CD4-positive, alpha-beta T cell treated with Interleukin-12 subunit alpha and Interleukin-12 subunit beta, for 1 hour (primary cell): ENCODE data around the gene OR10P1.
A peak's percentile ranks its signal among the peaks of the same experiment; 100 is the strongest.
"Not testable (repeated sequence)": the region's sequence is repeated elsewhere in the genome, so short reads cannot be mapped to it uniquely, and the experiment has no call there.

Experiments
- DNase-seq: peaks from one replicate; pipeline ENCODE4 v3.0.0-alpha.2; 2020

The OR10P1 gene, protein sequence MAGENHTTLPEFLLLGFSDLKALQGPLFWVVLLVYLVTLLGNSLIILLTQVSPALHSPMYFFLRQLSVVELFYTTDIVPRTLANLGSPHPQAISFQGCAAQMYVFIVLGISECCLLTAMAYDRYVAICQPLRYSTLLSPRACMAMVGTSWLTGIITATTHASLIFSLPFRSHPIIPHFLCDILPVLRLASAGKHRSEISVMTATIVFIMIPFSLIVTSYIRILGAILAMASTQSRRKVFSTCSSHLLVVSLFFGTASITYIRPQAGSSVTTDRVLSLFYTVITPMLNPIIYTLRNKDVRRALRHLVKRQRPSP

DNA sequence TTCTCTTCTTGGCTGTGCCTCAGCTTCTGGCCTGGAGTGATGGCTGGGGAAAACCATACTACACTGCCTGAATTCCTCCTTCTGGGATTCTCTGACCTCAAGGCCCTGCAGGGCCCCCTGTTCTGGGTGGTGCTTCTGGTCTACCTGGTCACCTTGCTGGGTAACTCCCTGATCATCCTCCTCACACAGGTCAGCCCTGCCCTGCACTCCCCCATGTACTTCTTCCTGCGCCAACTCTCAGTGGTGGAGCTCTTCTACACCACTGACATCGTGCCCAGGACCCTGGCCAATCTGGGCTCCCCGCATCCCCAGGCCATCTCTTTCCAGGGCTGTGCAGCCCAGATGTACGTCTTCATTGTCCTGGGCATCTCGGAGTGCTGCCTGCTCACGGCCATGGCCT is at the start of gene OR10P1:
TSS of gene OR10P1 (plus strand) at position 40 of the 400 bp plus-strand sequence. CDS start at position 40, 0 bp downstream.
- no peak for DNase-seq

DNA sequence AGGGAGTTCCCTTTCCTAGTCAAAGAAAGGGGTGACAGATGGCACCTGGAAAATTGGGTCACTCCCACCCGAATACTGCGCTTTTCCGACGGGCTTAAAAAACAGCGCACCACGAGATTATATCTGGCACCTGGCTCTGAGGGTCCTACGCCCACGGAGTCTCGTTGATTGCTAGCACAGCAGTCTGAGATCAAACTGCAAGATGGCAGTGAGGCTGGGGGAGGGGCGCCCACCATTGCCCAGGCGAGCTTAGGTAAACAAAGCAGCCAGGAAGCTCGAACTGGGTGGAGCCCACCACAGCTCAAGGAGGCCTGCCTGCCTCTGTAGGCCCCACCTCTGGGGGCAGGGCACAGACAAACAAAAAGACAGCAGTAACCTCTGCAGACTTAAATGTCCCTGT is 46.5 kb upstream of the OR10P1 start:
- not testable (repeated sequence) for DNase-seq

DNA sequence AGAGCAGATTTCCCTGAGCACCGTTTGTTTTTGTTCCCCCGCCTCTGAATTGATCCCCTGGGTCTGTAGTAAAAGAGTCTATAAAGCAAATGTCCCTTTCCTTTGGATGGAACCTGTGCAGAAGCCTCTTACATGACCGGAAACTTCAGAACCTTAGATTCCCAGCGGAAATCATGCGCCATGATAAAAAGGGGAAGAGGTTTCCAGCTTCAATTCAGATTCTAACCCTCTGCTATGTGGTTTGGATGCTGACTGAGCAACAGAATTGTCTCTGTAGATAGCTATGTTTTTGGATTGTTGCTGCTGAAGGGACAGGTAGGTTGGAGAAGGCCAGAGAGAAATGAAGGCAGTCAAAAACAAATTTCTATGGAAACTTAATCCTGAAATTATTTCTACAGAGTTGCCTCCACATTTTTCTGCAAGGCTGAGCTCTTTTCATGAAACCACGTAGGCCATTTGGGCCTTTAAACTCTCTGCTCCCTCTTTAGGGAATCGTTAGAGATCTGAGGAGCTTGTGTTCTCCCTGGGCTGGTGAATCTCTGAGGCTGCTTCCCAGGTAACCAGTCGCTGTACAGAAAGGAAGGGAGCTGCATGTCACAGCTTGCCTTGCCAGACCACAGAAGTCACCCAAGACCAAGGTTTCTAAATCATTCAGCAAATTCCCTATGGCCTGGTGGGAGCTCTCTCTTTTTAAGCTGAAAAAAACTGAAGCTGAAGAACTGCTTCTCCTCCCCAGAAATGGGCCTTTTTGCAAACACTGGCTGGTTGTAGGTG is 28.7 kb upstream of the OR10P1 start:
- no peak for DNase-seq

DNA sequence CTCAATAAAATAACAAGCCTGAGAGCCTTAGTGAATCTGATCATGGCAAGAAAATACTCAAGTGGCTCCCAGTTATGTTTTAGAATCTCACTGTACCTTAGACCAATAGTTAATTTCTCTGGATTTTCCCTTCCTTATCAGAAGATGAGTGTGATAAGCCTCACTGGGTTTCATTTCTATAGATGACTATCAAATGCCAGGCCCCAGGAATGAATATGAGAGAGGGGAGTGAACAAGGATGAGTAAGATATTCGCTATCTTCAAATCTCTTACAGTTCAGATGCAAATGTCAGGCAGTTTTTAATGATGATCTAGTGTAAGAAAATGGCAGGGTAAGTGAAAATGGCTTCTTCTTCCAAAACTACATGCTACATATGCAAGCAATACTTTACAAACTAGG is 26.1 kb upstream of the OR10P1 start:
- DNase-seq: no peak

DNA sequence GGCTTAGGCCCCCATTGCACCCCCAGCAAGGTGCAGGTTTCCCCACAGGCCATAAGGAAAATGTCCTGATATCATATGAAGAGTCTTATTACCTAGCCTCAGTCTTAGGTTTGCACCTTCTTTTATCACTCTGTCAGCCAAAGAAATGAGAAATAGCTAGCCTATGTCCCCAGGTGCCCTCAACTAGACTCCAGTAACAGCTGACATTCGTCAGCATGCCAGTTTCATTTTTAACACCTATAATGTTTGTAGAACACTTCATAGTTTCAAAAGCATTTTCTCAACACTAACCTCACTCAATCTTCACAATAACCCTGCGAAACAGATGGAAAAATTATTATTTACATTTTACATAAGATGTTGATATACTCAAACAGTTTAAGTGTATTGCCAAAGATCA is 24.0 kb upstream of the OR10P1 start:
- DNase-seq: no peak

DNA sequence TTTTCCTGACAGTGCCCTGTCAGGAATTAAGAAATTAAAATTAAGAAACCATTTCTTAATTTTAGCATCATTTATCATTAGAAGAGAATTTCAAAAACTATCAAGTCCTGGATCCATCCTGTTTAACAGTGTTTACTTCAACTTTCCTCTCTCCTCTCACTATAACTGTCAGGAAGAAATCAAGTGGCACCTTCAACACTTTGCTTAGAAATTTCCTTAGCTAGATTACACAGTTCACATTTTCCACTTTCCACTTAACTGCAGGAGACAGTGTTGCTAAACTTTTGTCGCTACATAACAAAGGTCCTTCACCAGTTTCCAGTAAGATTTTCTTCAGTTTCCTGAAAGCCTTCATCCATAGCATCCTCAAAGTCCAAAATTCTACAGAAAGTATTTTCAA is 21.9 kb upstream of the OR10P1 start:
- no peak for DNase-seq

DNA sequence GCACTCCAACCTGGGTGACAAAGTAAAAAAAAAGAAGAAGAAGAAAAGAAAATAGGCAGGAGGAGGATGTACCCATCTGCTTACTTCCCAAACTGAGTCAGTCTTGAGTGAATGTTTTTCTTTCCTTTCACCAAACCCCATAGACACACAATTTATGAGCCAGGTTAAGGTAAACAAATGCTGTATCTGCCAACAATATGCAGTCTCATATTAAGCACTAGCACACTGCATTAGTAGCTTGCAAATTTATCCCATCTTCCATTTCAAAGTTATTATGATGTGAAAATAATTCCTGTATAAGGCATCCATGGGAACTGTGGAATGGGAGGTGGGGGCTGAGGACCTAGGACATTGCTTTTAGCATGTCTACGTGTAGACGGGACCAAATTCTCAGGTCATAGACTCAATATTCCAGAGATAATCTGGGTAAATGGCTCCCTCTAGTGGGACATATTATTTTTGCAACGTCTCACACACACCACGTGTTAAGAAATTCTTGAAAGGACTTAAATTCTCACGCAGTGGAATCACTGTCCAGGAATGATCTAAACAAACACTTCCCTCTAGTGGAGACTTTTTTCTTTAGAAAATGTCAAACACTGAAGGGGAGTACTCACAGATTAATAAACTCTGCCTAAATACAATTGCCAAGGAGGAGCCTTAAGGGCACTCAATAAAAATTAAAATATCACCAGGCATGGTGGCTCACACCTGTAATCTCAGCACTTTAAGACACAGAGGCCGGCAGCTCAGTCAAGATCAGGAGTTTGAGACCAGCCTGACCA is 17.1 kb upstream of the OR10P1 start:
- peak; percentile 79 for DNase-seq

DNA sequence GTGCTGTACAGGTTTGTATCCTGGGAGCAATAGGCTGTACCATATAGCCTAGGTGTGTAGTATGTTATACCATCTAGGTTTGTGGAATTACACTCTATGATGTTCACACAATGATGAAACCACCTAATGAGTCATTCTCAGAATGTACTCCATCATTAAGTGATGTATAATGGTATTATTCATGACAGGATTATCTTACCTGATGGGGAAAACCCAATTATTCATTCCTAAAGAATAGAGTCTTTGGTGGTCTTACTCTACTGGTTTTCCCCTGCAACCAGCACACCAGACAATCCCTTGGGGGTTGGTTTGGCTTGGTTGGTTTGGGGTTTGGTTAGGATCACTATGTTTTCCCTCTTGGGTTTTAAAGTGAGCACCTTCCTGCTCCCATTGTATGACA is 12.6 kb upstream of the OR10P1 start:
- DNase-seq: no peak

DNA sequence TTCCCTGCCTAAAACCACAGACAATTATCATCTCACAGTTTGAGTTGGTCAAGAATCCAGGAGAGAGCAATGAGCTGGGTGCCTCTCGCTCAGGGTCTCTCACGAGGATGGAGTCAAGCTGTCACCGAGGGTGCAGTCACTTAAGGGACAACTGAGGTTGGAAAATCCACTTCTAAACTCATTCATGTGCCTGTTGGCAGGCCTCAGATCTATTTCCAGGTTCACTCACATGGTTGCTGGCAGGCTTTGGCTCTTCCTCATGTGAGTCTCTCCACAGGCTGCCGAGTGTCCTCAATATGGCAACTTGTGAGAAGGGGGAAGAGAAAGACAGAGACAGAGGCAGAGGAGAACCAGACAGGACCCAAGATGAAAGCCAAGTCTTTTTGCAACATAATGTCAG is 10.5 kb upstream of the OR10P1 start:
- no peak for DNase-seq

DNA sequence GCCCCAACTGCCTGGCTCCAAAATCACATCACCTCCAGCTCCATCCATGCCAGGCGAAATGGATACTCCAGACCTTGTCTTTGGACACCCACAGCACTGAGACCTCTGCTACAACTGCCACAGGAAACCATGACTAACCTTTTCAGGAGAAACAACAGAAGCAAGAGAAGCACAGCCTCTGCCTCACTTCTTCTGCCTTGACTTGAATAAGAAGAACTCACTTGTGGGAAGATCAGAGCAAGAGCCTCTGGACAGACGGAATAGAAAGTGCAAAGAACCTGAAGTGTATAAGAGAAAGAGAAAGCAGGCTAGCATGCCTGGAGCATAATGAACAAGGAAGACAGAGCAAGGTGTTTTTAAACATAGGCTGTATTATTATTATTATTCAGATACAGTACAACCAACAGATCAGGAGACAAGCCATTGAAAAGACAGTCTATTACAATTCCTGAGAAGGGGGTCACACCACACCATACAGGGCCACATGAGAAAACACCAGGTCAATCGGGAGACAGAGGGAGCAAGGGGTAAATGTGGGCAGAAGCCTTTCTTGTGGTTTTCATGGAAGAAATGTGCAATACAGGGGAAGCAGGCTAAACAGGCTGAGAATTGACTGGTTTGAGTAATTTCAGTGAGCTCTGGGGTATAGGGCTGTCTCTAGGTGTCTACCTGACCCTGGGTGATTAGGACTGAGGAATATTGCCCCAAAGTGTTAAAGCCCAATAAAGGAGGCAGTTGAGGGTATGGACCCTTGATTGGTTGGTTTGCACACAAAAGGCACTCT is 7.4 kb upstream of the OR10P1 start:
- DNase-seq: no peak

DNA sequence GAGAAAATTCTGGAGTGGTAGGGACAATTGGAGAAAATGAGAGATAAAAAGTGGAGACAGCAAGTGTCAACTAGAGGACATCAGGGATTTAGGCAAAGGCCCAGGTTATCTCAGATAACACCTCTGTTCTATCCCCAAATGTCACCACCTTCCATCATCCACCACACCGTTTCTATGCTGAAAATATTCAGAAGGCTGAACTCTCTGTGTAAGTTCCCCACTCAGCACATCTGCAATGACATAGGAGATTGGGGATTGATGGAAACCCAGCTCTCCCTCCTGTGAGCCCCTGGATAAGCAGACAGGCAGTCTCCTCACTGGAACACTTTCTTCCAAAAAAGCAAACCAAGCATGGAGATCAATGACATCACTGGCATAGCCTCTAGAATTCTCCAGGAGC is 5.6 kb upstream of the OR10P1 start:
- DNase-seq: no peak

DNA sequence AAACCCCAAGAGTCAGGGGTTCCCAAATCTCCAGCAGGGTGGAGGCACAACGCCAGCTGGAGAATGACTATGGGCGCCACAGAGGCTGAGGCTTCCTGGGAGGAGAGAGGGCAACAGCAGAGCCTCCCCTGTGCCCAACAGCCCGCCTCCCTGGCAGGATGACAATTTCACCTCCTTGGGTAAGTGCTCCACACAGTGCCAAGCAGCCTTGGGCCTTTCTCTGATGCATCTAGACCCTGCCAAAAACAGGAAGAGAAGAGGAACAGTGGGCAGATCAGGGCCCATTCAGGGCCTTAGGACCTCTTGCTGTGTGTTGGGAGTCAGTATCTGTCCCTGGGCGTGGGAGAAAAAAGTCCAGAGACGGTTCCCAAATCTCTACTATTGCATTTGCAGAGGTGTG is 5.0 kb upstream of the OR10P1 start:
- no peak for DNase-seq

DNA sequence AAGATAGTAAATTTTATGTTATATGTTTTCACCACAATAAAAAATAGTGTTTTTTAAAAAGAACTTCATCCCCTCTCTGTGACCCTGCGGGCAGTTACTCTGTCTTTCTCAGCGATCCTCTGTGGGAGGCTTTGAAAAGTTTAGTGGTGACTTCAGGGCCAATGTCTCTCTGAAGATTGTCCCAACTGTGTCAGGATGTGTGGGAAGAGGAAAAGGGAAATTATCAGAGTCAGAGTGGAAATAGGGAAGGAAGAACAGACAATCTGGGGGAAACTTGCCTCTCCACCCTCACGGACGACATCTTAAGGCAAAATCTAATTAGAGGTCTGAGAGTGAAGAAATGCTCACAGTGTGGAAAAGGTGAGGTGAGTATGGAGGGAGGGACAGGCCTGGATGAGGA is 3.5 kb upstream of the OR10P1 start:
- no peak for DNase-seq

DNA sequence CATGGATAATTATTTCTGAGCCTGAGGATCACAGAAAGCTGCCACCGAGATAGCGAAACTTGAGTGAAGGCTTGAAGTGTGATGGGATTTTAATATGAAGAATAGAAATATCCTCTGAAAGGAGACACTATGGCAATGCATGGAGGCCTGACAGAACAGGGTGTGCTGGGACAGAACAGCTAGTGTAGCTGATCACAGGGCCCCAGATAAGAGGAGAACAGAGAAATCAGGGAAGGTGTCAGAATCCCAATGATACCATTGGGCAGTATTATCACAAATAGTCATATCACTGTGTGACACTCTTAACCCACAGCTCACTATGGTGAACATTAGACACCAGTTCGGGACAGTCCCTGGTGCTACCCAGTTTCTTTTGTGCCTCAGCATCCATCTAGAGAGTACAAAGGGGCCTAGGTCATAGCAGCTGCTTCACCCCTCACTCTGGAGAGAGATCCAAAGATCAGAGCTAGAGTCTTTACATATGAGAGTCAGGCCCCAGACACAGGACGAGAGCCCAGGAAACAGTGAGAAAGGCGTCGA is 506 bp upstream of the OR10P1 start:
- no peak for DNase-seq

DNA sequence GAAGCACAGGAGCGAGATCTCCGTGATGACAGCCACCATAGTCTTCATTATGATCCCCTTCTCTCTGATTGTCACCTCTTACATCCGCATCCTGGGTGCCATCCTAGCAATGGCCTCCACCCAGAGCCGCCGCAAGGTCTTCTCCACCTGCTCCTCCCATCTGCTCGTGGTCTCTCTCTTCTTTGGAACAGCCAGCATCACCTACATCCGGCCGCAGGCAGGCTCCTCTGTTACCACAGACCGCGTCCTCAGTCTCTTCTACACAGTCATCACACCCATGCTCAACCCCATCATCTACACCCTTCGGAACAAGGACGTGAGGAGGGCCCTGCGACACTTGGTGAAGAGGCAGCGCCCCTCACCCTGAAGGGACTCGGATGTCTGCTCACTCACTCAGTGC is 775 bp downstream of the OR10P1 start:
- peak; percentile 42 for DNase-seq

DNA sequence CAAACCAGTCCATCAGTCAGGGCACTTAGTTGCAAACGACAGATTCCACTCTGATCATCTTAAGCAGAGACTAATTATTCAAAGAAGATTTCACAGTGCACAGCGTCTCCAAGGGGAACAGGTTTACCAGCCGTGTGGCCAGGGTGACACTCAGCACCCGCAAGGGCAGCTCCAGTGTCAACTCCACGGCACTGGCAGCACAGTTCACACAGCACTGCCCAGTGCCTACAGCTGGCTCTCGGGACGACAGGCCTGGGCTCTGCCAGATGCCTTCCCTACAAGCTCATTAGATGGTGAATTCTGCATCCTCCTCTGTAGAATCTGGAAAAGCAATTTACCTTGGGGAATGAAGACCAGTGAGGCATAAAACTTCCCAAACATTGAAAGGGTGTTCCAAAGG is 4.9 kb downstream of the OR10P1 start:
- DNase-seq: no peak

DNA sequence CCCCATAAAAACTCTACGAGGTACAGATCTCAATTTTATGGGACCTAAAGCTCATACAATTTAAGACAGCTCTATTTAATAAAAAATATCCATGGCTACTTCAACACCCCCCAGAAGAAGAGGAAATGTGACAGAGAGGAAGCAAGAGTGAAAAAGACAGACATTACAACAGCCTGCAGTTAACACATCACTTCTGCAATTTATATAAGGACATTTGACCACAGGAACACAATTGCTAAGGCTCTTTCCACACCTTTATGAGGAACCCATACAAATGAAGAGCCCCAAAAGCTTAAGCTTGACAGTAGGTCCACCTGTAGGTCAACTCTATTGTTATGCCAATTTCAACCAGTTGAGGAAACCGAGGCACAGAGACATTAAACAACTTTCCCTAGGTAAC is 5.6 kb downstream of the OR10P1 start:
- DNase-seq: no peak

DNA sequence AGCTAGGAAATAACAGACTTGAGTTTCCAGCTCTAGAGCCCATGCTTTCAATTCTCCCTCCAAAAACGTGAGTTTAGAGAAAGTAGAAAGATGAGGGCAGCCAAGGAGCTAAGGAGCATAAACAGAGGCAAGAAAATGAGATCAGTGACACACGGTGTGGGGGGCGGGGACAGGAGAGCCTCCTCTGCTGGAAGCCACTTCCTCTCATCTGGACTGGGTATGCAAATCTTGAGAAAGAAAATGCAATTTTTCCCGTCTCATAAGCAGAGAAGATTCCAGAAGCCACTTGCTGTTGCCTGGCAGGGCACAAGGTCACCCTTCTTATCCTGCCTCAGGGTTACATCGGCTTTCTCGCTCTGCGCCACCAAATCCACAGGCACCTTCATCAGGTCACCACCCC is 6.0 kb downstream of the OR10P1 start:
- no peak for DNase-seq

DNA sequence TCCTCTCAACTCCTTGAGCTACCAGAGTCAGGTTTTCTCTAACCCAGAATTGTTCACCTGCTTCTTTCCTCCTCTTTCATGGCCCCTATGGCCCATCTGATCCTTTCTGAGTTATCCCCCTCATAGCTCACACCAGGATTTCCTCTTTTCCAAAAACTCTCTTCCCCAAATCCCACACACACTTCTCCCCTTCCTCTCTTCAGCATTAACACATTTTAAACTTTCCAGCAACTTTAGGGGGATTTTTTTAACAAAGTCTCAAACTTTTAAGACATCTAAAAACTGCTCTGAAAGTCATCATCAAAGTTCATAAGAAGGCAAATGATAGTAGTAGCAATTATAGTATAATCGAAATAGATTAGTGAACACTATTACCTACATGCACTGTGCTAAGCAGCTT is 7.9 kb downstream of the OR10P1 start:
- no peak for DNase-seq

DNA sequence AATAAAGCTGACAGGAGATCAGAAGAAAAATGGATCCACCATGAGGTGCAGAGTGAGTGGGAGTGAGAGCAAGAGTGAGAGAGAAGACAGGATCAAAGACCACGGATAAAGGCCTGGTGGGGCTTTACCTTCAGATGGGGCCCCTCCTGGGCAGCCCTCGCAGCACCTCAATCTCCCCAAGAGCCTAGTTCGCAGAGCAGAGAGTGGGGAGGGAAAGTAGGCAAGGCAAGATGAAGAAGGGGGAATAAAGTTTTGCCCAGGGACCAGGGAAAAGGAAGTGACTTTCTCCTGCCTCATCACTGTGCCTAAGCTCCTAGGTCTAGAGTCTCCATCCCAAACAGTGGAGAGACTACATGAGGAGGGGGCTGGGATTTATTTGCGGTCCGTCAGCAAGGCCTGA is 10.3 kb downstream of the OR10P1 start:
- no peak for DNase-seq

DNA sequence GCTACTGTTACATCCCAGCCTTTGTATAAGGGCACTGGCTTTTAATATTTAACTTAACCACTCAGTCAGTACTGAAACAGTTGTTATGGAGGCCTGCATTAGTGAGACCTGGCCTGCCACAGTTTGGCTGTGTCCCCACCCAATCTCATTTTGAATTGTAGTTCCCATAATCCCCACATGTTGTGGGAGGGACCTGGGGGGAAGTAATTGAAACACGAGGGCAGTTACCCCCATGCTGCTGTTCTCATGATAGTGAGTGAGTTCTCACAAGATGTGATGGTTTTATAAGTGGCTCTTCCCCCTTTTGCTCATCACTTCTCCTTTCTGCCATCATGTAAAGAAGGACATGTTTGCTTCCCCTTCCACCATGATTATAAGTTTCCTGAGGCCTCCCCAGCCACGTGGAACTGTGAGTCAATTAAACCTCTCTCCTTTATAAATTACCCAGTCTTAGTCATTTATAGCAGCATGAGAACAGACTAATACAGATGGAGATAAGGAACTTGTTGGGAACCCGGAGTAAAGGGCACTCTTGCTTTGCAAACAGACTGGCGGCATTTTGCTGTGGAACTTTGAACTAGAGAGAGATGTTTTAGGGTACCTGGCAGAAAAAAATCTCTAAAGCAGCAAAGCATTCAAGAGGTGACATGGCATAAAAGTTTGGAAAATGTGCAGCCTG is 14.1 kb downstream of the OR10P1 start:
- DNase-seq: not testable (repeated sequence)

DNA sequence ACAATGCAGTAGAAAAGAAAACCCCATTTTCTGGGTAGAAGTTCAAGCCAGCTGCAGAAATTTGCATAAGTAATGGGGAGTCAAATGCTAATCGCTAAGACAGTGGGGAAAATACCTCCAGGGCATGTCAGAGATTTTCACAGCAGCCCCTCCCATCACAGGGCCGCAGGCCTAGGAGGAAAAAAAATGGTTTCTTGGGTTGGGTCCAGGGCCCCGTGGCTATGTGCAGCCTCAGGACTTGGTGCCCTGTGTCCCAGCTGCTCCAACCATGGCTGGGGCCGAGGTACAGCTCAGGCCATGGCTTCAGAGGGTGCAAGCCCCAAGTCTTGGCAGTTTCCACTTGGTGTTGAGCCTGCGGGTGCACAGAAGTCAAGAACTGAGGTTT is 14.6 kb downstream of the OR10P1 start:
- DNase-seq: no peak
